HepG2 (cell line): Measurements from ENCODE around the gene GSPT1. TPM values are rescaled to one million over a fixed set of nuclear protein-coding genes. Genes with fewer than 3 reads are reported as not detected.

Experiments
- AHR ChIP-seq: IDR thresholded peaks from 2 replicates; pipeline ENCODE4 v1.6.1; 2018; ENCODE audit warnings: missing genetic modification reagents, missing compliant biosample characterization
- ARNT2 ChIP-seq: sonication (generic); formaldehyde crosslinking; IDR thresholded peaks from 2 replicates; pipeline ENCODE4 v1.8.0; 2022; ENCODE audit warnings: mild to moderate bottlenecking, low read depth, missing genetic modification reagents, moderate library complexity
- CENPX ChIP-seq: sonication (generic); formaldehyde crosslinking; IDR thresholded peaks from 2 replicates; pipeline ENCODE4 v1.9.0; 2021; ENCODE audit warnings: mild to moderate bottlenecking, missing genetic modification reagents, moderate library complexity
- FOXO1 ChIP-seq: sonication (generic); formaldehyde crosslinking; IDR thresholded peaks from 2 replicates; pipeline ENCODE4 v1.4.0; 2020; ENCODE audit warnings: missing genetic modification reagents
- ISX ChIP-seq: sonication (generic); formaldehyde crosslinking; conservative IDR thresholded peaks from 2 replicates; pipeline ENCODE4 v1.5.0; 2020; ENCODE audit warnings: missing genetic modification reagents
- MEF2D ChIP-seq: sonication (generic); formaldehyde crosslinking; IDR thresholded peaks from 2 replicates; pipeline ENCODE4 v1.5.1; 2020; ENCODE audit warnings: mild to moderate bottlenecking, missing genetic modification reagents
- NAIF1 ChIP-seq: sonication (generic); formaldehyde crosslinking; IDR thresholded peaks from 2 replicates; pipeline ENCODE4 v1.5.0; 2020; ENCODE audit warnings: mild to moderate bottlenecking, missing genetic modification reagents, borderline replicate concordance
- PCBP2 ChIP-seq: fragments of 200-400 bp; formaldehyde crosslinking; optimal IDR thresholded peaks from 2 replicates; pipeline ENCODE3; 2018; ENCODE audit warnings: low read length, low read depth; ENCODE audit not compliant: poor library complexity, severe bottlenecking
- PHF21A ChIP-seq: sonication (generic); formaldehyde crosslinking; IDR thresholded peaks from 2 replicates; pipeline ENCODE4 v1.5.0; 2020; ENCODE audit warnings: mild to moderate bottlenecking, missing genetic modification reagents
- RFX1 ChIP-seq: fragments of 450-650 bp; IDR thresholded peaks from 2 replicates; pipeline ENCODE4 v1.6.1; 2017
- RXRB ChIP-seq: IDR thresholded peaks from 2 replicates; pipeline ENCODE4 v1.6.1; 2016; ENCODE audit warnings: borderline replicate concordance, missing genetic modification reagents, missing compliant biosample characterization
- THAP11 ChIP-seq: IDR thresholded peaks from 2 replicates; pipeline ENCODE4 v1.6.1; 2016; ENCODE audit warnings: missing biosample characterization, missing genetic modification reagents
- TMF1 ChIP-seq: sonication (generic); formaldehyde crosslinking; IDR thresholded peaks from 2 replicates; pipeline ENCODE4 v1.8.1; 2022; ENCODE audit warnings: low read depth, missing genetic modification reagents
- ZHX1 ChIP-seq: sonication (generic); formaldehyde crosslinking; IDR thresholded peaks from 2 replicates; pipeline ENCODE4 v1.8.1; 2022; ENCODE audit warnings: low read depth, mild to moderate bottlenecking, missing genetic modification reagents
- ZNF143 ChIP-seq: sonication (generic); formaldehyde crosslinking; IDR thresholded peaks from 2 replicates; pipeline ENCODE4 v1.4.0; 2020; ENCODE audit warnings: missing genetic modification reagents
- ZNF672 ChIP-seq: sonication (generic); formaldehyde crosslinking; IDR thresholded peaks from 2 replicates; pipeline ENCODE4 v1.8.1; 2022; ENCODE audit warnings: missing genetic modification reagents
- ZNF780A ChIP-seq: sonication (generic); formaldehyde crosslinking; IDR thresholded peaks from 2 replicates; pipeline ENCODE4 v1.8.0; 2022; ENCODE audit warnings: mild to moderate bottlenecking, missing genetic modification reagents, moderate library complexity
- polyA plus RNA-seq, 8 experiments: library from polyadenylated mRNA; depleted of rRNA in 3 of 8; stranded (reverse) in 7 of 8; unstranded in 1 of 8; fragments of >200 nt; fragmentation: Illumina TruSeq in 4 of 8; extraction: Trizol in 4 of 8; gene quantifications; 2 replicates each; pipeline versions ENCODE4 v1.2.1 to v1.2.3, GENCODE V29; 2011 to 2016; ENCODE audit warnings: low read depth in 4 of 8, missing spikeins in 1 of 8, mixed read lengths in 1 of 8; ENCODE audit not compliant: insufficient read depth in 1 of 8
- total RNA-seq, 5 experiments: library from RNA; depleted of rRNA; stranded (reverse); fragments of >200 nt; fragmentation: Illumina TruSeq; extraction: Trizol; gene quantifications; 2 replicates each; pipeline ENCODE4 v1.2.3, GENCODE V29; 2016; ENCODE audit warnings: low read depth in 1 of 5
- TF ChIP-seq, protein P1 (sequence below): IDR thresholded peaks from 2 replicates; pipeline ENCODE4 v1.6.1; 2016; ENCODE audit warnings: missing compliant biosample characterization, missing genetic modification reagents, borderline replicate concordance
- TF ChIP-seq, protein P2 (sequence below): sonication (generic); formaldehyde crosslinking; IDR thresholded peaks from 2 replicates; pipeline ENCODE4 v1.5.1; 2020; ENCODE audit warnings: missing genetic modification reagents, mild to moderate bottlenecking, borderline replicate concordance
- TF ChIP-seq, protein P3 (sequence below): sonication (generic); formaldehyde crosslinking; IDR thresholded peaks from 2 replicates; pipeline ENCODE4; 2020; ENCODE audit warnings: missing genetic modification reagents, mild to moderate bottlenecking, borderline replicate concordance
- TF ChIP-seq, protein P4 (sequence below): sonication (generic); formaldehyde crosslinking; IDR thresholded peaks from 2 replicates; pipeline ENCODE4 v1.8.1; 2023; ENCODE audit warnings: mild to moderate bottlenecking, missing genetic modification reagents, borderline replicate concordance

The GSPT1 gene
- total and polyA plus RNA-seq, 2 of the 13 experiments (the other 11 are each of a cell fraction or from before 2014, with no cell fraction given) = 120 to 316 TPM

DNA sequence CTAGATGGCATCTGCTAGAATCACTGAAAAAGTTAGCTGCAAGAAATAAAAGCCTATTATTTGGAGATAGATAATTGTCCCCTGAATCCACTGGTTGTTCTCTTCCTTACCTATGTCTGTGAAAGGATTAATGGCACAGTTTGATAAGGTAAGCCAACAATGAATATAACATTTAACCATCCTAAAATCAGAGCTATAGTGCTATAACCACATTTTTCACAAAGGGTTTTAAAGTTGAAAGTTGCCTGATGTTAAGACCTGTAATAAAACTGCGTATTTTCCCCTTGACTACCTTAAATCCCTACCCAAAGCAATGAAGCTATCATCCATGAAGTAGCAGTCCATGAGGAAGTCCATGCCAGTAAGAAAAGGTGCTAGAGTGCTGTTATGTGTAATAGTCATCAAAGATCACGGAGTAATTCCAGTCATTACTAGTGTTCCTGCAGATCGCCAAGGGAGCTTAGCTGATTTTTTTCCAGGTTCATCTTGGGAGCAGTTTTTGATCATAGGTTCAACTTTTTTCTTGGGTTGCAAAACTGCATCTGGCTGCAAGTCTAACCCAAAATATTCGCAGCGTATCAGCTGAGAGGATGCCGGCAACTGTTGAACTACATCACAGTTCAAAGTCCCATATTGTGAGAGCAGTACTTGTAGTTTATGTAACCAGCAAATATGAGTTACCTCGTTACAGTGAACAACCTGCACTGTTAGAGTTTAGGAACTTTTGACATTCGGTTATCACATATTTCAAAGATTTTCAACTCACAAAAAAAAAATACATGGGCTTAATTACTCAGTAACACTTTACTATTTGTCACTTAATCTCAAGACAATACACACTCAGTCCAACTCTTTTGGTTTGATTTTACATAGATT, 46.2 kb downstream of the GSPT1 start (continued):
- TF ChIP-seq MEF2D (CRISPR knock-in tag) = no peak; the same call in 1 of the 2 replicates
- TF ChIP-seq NAIF1 (CRISPR knock-in tag) = 0 out of 2 replicates have a peak, but pooled peaks have one; percentile 28
- TF ChIP-seq, protein P1, sequence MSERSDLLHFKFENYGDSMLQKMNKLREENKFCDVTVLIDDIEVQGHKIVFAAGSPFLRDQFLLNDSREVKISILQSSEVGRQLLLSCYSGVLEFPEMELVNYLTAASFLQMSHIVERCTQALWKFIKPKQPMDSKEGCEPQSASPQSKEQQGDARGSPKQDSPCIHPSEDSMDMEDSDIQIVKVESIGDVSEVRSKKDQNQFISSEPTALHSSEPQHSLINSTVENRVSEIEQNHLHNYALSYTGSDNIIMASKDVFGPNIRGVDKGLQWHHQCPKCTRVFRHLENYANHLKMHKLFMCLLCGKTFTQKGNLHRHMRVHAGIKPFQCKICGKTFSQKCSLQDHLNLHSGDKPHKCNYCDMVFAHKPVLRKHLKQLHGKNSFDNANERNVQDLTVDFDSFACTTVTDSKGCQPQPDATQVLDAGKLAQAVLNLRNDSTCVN (CRISPR knock-in tag) = no peak
- TF ChIP-seq ZNF143 (CRISPR knock-in tag) = no peak
- peak; percentile 59; the same call in 1 of the 2 replicates for TF ChIP-seq THAP11 (CRISPR knock-in tag)
- TF ChIP-seq, protein P2, sequence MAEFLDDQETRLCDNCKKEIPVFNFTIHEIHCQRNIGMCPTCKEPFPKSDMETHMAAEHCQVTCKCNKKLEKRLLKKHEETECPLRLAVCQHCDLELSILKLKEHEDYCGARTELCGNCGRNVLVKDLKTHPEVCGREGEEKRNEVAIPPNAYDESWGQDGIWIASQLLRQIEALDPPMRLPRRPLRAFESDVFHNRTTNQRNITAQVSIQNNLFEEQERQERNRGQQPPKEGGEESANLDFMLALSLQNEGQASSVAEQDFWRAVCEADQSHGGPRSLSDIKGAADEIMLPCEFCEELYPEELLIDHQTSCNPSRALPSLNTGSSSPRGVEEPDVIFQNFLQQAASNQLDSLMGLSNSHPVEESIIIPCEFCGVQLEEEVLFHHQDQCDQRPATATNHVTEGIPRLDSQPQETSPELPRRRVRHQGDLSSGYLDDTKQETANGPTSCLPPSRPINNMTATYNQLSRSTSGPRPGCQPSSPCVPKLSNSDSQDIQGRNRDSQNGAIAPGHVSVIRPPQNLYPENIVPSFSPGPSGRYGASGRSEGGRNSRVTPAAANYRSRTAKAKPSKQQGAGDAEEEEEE (CRISPR knock-in tag) = no peak
- TF ChIP-seq ZHX1 (CRISPR knock-in tag) = peak; percentile 62; the same call in 1 of the 2 replicates
- TF ChIP-seq, protein P3, sequence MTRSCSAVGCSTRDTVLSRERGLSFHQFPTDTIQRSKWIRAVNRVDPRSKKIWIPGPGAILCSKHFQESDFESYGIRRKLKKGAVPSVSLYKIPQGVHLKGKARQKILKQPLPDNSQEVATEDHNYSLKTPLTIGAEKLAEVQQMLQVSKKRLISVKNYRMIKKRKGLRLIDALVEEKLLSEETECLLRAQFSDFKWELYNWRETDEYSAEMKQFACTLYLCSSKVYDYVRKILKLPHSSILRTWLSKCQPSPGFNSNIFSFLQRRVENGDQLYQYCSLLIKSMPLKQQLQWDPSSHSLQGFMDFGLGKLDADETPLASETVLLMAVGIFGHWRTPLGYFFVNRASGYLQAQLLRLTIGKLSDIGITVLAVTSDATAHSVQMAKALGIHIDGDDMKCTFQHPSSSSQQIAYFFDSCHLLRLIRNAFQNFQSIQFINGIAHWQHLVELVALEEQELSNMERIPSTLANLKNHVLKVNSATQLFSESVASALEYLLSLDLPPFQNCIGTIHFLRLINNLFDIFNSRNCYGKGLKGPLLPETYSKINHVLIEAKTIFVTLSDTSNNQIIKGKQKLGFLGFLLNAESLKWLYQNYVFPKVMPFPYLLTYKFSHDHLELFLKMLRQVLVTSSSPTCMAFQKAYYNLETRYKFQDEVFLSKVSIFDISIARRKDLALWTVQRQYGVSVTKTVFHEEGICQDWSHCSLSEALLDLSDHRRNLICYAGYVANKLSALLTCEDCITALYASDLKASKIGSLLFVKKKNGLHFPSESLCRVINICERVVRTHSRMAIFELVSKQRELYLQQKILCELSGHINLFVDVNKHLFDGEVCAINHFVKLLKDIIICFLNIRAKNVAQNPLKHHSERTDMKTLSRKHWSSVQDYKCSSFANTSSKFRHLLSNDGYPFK (CRISPR knock-in tag) = no peak
- TF ChIP-seq FOXO1 = peak; percentile 55; the same call in 1 of the 2 replicates
- no peak for TF ChIP-seq ARNT2 (CRISPR knock-in tag)
- peak; percentile 71; the same call in 1 of the 2 replicates for TF ChIP-seq RXRB (CRISPR knock-in tag)
- no peak for TF ChIP-seq ISX (CRISPR knock-in tag)
- no peak for TF ChIP-seq ZNF672
- no peak for TF ChIP-seq PCBP2
- no peak for TF ChIP-seq RFX1
- no peak for TF ChIP-seq CENPX (CRISPR knock-in tag)
- TF ChIP-seq AHR (CRISPR knock-in tag) = no peak
- no peak for TF ChIP-seq ZNF780A
- TF ChIP-seq TMF1 (CRISPR knock-in tag) = no peak
- TF ChIP-seq, protein P4, sequence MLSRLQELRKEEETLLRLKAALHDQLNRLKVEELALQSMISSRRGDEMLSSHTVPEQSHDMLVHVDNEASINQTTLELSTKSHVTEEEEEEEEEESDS (CRISPR knock-in tag) = no peak
- TF ChIP-seq PHF21A (CRISPR knock-in tag) = no peak
